Stimulated activated naive CD8-positive, alpha-beta T cell treated with anti-CD3 and anti-CD28 coated beads, Interleukin-15, Interleukin-2, amounts not matched to agents 100 U/mL and 50 U/mL, for 24 hours (primary cell): ENCODE results near the gene FNDC3B.
A peak's percentile ranks its signal among the peaks of the same experiment; 100 is the strongest.

Experiments
- ATAC-seq: fragments of 150-1000 bp; cut with Tn5 transposase; one replicate; pipeline ENCODE4 v1.10.0; 2021
- DNase-seq: peaks from one replicate; pipeline ENCODE4 v3.0.0; 2021

The FNDC3B gene

DNA sequence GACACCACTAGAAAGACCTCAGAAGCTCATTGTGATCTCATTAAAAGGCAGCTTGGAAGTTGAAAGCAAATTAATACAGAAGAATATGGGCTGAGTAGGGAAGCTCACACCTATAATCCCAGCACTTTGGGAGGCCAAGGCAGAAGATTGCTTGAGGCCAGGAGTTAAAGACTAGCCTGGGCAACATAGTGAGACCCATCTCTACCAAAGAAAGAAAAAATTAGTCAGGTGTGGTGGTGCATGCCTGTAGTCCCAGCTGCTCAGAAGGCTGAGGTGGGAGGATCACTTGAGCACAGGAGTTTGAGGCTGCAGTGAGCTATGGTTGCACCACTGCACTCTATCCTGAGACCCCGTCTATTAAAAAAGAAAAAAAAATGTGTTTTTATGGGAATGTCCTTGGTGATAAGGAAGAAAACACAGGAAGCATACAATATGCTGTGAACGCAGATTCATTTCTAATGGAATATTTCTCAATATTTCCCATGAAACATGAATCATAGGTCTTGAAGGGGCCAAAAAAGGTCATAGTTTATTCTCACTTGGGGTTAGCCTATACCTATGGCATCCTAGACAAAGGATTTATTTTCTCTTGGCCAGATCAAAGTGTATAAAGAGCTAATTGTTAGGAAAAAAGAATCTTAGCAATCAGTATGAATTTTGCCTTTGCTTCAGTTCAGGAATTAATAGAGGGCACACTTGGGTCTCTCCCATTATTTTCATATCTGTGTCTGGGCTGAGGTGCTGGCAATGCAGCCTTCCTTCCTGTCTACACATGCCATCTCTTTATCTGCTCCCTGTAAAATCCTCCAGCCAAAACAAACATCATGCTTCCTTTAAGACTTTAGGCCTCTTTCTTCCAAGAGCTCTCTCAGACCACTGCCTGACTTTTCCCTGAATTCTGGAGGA, 98.2 kb downstream of the FNDC3B start:
- DNase-seq, result no peak
- peak; percentile 44 for ATAC-seq

DNA sequence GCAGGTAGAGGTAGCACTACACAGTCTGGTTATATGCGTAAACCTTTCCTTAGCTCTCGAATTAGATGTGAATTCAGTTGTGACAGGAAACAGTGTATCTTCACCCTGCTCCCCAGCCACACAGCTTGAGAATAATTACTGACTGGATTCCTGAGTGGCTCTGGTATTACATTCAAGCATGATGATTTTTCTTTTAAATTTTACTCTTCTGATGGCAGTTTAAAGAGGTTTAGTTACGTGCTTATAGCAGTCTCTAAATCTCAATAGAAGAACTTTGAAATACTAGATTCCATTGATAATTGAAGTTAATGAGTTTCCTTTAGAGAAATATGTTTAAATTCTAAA, 98.8 kb downstream of the FNDC3B start:
- no peak for ATAC-seq
- no peak for DNase-seq

DNA sequence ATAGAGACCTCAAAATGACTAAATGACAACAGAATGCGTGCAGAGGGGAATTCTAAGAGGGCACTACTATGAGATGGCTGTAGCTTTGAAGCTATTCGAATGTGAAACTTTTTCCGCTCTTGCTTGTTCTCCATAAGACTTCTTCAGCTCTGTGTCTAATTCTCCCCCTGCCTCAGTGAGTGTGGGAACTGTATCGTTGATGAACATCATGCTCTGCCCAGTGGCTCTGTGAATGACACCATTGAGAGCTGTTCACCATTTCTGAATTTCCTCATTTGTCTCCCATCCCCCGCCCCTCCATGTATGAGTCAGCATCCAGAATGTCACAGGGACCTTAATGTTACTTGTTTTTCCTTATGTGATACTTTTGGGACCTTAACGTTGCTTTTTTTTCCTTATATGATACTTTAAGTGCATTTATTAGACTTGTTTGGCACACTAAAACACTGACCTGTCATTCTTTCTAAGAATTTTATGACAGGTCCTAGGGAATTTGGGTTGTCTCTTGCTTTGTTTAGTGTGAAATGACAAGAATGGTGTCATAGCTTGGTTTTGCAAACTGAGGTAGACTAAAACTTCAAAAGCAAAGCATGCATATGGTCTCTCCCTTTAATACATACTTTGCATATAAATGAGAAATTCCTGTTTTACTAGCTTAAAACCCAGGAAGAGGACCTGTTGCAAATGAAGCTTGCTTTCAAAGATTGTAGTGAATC, 99.6 kb downstream of the FNDC3B start:
- ATAC-seq (peak; percentile 78), DNase-seq (peak; percentile 57)

DNA sequence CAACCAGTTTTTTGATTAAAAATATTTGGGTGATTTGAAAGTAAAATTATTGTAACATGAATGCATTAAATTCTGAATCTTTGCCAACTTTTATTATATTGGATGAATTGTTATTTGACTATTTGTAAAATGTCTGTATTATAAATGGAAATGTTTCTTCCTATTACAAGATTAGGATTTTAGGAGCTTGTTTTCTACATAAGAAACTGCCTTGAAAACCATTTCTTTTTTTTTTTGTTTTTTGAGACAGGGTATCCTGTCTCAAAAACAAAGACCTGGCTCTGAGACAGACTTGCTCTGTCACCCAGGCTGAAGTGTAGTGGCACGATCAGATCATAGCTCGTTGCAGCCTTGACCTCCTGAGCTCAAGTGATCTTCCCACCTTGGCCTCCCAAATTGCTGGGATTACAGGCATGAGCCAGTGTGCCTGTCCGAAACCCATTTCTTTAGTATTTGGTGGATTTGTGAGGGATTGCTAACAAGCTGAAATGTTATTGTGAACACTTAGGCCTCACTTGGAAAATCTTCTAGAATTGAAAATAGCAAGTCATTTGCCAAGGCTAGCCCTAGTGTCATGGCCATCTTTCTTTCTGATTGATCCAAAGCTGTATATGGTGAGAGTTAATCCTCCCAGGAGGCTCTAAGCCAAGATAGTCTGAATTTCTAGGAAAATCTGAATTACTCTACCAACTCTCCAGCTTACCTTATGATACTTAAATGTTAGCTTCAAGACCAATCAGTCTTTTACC, 100.3 kb downstream of the FNDC3B start:
- no peak for ATAC-seq
- no peak for DNase-seq

DNA sequence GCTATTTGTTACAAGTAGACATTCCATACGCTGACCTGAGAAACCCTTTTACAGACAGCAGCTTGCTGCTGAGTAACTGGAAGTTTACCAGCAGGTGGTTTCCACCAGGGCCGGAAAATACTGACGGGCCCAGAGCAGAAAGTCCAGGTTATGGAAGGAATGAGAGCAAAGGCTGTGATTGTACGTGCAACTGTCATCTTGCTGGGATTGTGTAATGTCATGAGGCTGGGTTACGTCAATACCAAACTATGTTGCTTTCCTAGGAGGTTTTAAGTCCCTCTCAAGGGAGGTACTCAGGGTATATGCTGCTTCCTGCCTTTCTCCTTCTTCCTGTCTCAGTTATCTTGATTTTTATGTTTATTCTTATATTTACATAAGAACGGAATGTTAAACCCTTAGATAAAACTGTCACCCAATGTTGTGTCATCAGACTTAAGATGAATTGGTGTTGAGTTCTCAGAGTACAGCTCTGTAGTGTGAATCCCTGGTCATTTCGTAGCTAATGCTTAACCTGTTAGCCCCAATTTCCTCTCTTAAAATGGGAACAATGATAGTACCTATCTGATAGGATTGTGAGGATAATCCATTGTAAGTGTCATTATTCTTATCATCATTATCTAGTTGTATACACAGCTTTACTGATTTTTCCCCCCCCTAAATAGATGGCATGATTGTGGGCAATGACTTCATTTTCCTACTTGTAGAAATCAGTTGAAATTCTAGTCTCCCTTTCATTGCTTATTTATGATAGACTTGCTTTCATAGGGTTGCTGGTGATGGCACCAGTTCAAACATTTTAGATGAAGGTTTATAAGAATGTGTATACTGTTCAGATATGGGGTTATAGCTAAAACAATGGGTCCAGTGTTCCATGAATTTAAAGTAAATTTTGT, 101.4 kb downstream of the FNDC3B start:
- ATAC-seq (no peak), DNase-seq (no peak)

DNA sequence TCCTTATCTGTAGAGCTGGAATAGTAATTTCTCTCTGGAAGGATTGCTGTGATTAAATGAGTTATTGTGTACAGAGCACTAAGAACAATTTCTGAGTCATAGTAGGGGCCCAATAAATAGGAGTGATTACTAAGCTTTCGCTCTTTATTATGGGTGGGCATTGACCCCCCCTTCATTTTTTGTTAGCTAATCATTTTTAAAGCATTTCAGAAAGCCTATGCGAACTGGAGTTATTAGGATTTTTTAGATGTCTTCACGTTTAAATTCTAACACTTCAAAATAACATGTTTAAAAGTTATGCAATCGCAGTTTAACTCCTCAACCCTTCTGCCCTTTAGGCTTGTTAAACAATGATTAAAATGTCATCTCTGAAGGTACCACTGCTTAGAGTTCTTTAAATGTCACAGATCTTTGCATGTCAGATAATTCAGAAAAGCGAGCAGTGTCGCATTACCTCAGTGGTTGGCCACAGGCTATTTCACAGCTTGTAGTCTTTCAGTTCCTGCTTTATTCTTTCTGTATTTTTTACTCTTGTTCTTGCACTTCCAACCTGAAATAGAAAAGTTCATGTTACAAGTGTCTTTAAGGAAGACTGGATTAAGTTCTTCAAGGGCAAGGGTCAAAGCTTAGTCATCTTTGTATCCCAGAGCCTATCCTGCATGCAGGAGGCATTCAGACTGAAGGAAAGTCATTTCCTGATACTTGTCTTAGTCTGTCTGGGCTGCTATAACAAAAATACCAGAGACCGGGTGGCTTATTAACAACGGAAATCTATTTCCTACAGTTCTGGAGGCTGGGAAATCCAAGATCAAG, 102.9 kb downstream of the FNDC3B start:
- ATAC-seq, result no peak
- DNase-seq, result no peak

DNA sequence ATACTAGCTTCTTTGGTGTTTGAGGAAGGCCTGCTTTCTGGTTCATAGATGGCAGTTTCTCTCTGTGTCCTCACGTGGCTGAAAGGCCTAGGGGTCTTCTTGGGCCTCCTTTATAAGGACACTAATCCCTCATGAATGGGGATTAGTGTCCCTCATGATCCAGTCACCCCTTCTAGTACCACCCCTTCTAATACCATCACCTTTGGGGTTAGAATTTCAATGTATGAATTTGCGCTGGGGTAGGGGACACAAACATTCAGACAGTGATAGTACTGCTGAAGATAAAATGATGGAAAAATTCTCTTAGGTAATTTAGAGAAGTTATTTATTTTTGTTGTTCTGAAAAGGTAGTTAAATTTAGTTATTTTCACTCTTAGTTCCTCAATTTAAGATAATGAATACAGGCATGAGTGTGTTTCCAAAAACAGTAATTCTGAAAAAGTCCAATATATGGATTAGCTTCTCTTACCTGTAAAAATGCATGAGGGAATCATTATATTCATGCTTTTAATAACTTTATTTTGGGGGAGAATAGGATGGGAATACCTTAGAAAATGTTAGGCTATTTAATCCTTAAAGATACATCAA, 103.6 kb downstream of the FNDC3B start:
- DNase-seq (no peak), ATAC-seq (no peak)

DNA sequence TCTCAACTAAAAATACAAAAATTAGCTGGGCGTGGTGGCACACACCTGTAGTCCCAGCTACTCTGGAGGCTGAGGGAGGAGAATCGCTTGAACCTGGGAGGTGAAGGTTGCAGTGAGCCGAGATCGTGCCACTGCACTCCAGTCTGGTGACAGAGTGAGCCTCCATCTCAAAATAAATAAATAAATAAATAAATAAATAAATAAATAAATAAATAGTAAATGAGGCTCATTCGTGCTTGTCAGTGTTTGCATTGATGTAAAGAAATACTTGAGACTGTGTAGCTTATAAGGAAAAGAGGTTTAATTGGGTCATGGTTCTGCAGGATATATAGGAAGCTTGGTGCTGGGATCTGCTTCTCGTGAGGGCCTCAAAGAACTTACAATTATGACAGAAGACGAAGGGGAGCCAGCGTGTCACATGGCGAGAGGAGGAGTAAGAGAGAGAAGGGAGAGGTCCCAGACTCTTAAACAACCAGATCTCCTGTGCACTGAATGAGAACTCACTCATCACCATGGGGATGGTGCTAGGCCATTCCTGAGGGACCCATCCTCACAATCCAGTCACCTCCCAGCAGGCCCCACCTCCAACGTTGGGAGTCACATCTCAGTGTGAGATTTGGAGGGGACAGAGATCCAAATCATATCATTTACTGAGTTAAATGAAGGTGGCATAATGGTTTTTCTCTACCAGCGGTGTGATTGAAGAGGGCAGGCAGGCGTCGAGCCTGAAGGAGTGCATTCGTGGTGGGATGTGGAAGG, 104.5 kb downstream of the FNDC3B start:
- ATAC-seq, result no peak
- no peak for DNase-seq

DNA sequence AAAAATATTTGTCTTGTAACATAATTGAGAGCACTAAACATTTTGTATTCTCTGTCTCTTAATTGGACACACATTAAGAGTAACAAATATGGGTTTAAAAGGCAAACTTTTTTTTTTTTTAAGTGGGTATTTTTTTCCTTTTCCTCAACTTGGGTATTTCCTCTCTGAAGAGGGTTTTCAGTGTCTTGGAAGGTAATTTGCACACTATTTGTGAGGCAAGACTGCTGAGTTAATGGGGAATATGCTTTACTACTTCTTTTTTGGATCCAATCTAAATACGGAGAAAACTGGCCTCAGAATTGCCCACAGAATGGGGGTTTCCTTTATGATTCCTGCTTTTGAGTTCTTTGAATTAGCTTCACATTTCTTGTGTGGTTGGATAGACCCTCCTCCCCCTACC, 105.2 kb downstream of the FNDC3B start:
- no peak for ATAC-seq

DNA sequence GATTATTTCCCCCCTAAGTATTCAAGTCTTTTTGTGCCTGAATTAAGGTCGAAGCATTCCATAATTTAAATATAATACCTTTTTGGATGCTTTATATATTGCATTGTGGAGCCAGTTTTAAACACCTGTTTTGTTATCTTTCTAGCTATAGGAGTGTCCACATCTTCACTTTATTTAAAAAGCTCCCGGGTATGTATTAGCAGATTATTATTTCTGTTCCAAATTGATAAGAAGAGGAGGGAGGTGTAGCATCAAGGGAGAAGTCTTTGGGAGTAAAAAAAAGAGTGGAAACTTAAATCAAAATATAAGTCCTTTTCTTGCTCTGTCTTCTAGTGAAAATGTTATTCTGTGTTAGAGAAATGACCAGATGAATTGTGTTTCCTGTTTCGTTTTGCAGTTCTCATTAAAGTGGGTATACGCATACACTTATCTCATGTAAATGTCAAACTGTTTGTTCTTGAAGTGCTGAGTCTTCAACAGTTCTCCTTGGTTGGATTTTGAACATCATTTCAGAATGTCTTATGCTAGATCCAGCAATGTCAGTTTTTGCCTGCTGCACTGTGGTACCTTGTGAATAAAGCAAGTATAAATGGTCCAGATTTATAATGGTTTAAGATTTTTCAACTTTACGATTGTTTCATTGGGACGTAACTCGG, 105.8 kb downstream of the FNDC3B start:
- ATAC-seq, result no peak
- no peak for DNase-seq

More for the DNA sequence above, 105.2 kb downstream of the FNDC3B start:
- DNase-seq, result no peak

DNA sequence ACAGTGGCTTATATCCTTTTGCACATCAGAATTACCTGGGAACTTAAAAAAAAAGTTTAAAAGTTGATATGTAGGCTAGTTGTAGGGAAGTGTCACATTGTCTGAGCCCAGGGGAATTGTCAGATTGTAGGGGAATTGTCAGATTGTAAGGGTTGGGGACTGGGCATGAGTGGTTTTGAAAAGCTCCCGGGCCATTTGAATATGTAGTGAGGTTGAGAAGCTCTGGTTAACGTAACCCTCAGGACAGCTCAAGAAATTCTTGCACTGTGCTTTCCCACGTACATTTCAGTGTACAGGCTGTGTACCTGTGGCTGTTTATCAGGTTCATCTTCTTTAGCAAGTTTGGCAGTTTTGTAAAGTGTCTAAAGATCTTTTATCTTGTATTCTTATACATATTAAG, 107.0 kb downstream of the FNDC3B start:
- ATAC-seq, result no peak
- no peak for DNase-seq

DNA sequence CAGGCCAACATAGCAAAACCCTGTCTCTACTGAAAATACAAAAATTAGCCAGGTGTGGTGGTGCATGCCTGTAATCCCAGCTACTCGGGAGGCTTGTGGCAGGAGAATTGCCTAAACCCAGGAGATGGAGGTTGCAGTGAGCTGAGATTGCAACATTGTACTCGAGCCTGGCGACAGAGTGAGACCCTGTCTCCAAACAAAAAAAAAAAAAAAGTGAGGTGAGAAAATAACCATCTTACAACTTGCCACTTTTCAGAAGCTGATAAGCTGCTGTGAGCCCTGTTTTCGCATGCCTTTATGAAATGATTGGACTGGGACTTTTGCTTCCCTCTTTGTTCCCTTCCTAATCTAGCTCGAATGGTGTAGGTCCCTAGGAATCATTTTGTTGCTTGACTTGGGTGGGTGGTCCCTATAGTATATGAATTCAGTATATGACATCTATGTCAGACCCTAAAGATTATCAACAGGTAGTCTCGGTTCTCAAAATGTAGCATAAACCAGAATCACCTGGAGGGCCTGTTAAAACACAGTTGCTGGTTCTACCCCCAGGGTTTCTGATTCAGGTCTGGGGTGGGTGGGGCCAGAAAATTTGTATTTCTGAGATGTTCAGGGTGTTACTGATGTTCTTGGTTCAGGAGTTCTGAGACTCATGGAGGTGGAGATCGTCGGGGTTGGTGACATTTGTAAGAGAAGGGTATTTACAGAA, 107.9 kb downstream of the FNDC3B start:
- no peak for ATAC-seq
- no peak for DNase-seq

DNA sequence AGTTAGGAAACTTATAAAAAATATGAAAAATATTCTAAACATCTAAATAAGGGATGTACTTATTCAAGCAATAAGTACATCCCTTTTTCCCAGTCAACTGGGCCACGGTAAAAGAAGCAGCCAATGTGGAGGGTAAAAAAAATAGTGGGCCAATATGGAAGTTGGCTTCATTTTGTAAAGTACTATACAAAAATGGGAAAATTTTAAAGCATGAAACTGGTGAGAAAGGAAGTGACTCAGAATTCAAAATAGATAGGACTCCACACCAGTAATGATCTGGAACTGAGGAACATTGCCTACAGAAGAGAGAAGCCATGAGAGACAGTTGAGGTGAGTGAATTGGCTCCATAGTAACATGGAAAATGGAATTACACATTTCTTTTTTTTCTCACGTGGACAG, 108.9 kb downstream of the FNDC3B start:
- no peak for DNase-seq
- peak; percentile 61 for ATAC-seq

DNA sequence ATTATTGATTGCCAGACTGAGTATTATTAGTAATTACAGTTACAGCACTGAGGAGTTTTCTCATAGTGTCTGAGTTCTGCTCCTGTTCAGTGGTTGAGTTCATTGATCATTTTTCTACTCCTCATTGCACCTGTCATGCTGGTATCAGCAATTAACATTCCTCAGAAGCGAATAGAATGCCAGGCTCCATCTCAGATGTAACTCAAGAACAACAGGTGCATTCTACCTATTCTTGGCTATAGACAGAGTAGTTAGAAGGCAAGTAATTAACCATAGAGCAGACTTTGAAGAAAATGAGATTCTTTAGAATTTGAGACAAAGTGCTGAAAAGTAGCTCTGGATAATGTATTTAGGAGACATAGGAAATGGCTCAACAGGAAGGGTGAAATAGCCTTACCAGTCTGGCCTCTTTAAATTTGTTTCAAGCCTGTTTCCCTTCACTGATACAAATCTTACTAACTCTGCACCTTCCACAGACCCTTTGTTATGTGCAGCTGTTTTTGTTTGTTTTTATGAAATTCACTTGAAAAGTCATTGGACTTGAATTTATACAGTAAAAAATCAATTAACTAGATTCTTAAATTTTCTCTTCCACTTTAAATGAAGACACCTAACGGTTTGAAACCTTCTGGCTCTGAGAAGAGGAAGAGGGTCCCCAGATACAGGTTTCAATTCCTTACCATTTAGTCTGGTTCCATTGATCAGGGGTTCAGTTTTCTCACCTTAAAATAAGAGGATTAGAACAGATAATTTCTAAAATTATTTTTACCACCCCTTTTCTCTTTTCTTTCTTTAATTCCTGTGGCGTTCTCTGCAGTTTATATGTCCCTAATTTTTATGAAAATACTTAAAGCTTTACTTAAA, 109.6 kb downstream of the FNDC3B start:
- ATAC-seq, result no peak
- DNase-seq, result no peak

DNA sequence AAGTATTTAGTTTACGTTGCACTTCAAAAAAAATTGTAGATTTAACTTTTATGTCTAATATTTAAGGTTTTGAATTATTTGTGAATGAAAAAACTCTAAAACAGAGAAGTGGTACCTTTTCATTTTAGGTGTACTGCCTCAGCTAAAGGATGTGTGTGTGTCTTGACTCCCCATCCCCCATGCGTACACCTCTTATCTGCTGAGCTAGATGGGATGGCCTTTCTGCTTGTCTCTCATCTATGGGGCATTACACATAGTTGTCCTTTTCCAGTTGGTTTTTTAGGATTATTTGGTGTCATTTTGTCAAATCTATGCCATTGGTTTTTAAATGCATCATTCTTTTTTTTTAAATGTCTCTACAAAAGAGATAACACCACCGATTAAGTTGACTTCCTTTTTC, 110.9 kb downstream of the FNDC3B start:
- ATAC-seq (no peak), DNase-seq (no peak)

DNA sequence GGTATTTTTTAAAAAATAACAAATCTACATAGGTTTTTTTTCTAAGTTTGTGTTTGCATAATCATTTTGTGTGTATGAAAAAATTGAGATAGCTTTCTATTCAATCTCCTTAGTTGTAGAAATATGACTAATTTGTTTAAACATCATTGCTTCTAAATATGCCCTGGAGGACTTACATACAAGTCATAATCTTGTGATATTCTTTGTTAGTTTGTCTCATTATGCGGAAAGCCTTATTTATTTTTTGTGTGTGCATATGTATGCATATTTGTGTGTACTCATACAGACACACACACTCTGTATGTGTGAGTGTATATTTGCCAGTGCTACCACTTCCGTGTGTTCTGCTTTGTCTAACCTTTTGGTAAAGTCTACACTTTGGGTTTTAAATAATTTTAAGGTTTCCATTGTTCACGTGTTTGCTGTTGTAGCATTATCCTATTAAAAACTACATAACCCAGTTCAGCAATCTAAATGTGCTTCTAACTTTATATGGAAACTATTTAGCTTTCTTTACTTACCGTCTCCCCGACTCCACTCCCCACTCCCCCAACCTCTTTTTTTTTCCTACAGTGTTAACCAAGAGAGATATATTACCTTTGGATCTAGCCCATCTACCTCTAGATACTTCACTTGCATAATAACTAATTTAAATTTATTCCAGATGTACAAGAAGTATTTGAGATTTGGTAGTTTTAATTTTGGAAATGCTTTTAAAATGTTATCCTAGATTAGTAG, 111.7 kb downstream of the FNDC3B start:
- no peak for DNase-seq
- ATAC-seq, result no peak
